ENCODE data around the gene TMC1.

TMC1 gene

GRCh38 chr9:72863456-72864094, 342.2 kb downstream of the TMC1 start:
- Histone ChIP-seq H2BK5ac (ENCODE audit: low read depth, low read length, poor library complexity, severe bottlenecking) (no peak overlapping the region), H3K14ac (ENCODE audit: low read length in 2 of 2) (no peak overlapping the region), H3K4me3 (ENCODE audit: insufficient read depth in 1 of 2, low read depth in 1 of 2, low read length in 2 of 2) (no peak overlapping the region), H2AK5ac (ENCODE audit: low read length, severe bottlenecking) (no peak overlapping the region), H3K36me3 (ENCODE audit: control insufficient read depth in 1 of 2, insufficient read depth in 2 of 2, low read depth in 1 of 2, low read length in 2 of 2) (no peaks in the 10 kb centered on the region), H2BK120ac (ENCODE audit: low read depth, low read length) (no peak overlapping the region), H2BK15ac (ENCODE audit: low read depth, poor library complexity, severe bottlenecking) (no peak overlapping the region), H2BK12ac (ENCODE audit: low read length in 2 of 2) (no peak overlapping the region), H3K79me1 (replicated peaks; ENCODE audit: low read length, poor library complexity, severe bottlenecking) (no peaks in the 10 kb centered on the region), H4K91ac (ENCODE audit: low read length) (no peak overlapping the region), H3K18ac (ENCODE audit: low read depth in 1 of 2, low read length in 2 of 2) (no peak overlapping the region), H3K9ac (ENCODE audit: low read length) (no peak overlapping the region), H3K27me3 (ENCODE audit: control insufficient read depth in 1 of 2, insufficient read depth in 1 of 2, low read length in 2 of 2) (no peaks in the 10 kb centered on the region), H3K4me1 (ENCODE audit: control insufficient read depth, insufficient read depth, low read depth, low read length) (no peaks in the 10 kb centered on the region), H3K27ac (ENCODE audit: low read length, poor library complexity, severe bottlenecking) (no peak overlapping the region), H3K4me2 (ENCODE audit: low read length, poor library complexity, severe bottlenecking) (no peak overlapping the region), H4K8ac (ENCODE audit: low read length) (no peak overlapping the region), H2AFZ (ENCODE audit: low read depth, low read length) (no peak overlapping the region), H3K23ac (ENCODE audit: low read length in 2 of 2) (no peak overlapping the region), H3K9me3 (ENCODE audit: control insufficient read depth, low read length) (no peaks in the 10 kb centered on the region), H3K4ac (ENCODE audit: low read depth in 1 of 2, low read length in 2 of 2) (no peak overlapping the region)
- 62% methylated on average over 3 of the region's 4 CpGs for WGBS
- DNase-seq, result no peak

GRCh38 chr9:72864327-72864726, 342.9 kb downstream of the TMC1 start:
- no peak overlapping the region for H3K27ac ChIP-seq (ENCODE audit: low read length, poor library complexity, severe bottlenecking)
- H3K4me2 ChIP-seq (ENCODE audit: low read length, poor library complexity, severe bottlenecking), result no peak overlapping the region
- H2AK5ac ChIP-seq (ENCODE audit: low read length, severe bottlenecking), result no peak overlapping the region
- H3K79me1 ChIP-seq (replicated peaks; ENCODE audit: low read length, poor library complexity, severe bottlenecking), result no peaks in the 10 kb centered on the region
- H3K23ac ChIP-seq (ENCODE audit: low read length in 2 of 2), result no peak overlapping the region
- no peaks in the 10 kb centered on the region for H3K27me3 ChIP-seq (ENCODE audit: control insufficient read depth in 1 of 2, insufficient read depth in 1 of 2, low read length in 2 of 2)
- no peaks in the 10 kb centered on the region for H3K36me3 ChIP-seq (ENCODE audit: control insufficient read depth in 1 of 2, insufficient read depth in 2 of 2, low read depth in 1 of 2, low read length in 2 of 2)
- H2BK5ac ChIP-seq (ENCODE audit: low read depth, low read length, poor library complexity, severe bottlenecking), result no peak overlapping the region
- no peak overlapping the region for H3K14ac ChIP-seq (ENCODE audit: low read length in 2 of 2)
- H3K9me3 ChIP-seq (ENCODE audit: control insufficient read depth, low read length), result no peaks in the 10 kb centered on the region
- no peak overlapping the region for H2BK12ac ChIP-seq (ENCODE audit: low read length in 2 of 2)
- DNase-seq, result peak; percentile 20
- no peak overlapping the region for H3K18ac ChIP-seq (ENCODE audit: low read depth in 1 of 2, low read length in 2 of 2)
- H3K4me1 ChIP-seq (ENCODE audit: control insufficient read depth, insufficient read depth, low read depth, low read length), result no peaks in the 10 kb centered on the region
- H2BK15ac ChIP-seq (ENCODE audit: low read depth, poor library complexity, severe bottlenecking), result no peak overlapping the region
- H2AFZ ChIP-seq (ENCODE audit: low read depth, low read length), result no peak overlapping the region
- no peak overlapping the region for H4K8ac ChIP-seq (ENCODE audit: low read length)
- H3K4me3 ChIP-seq (ENCODE audit: insufficient read depth in 1 of 2, low read depth in 1 of 2, low read length in 2 of 2), result no peak overlapping the region
- H3K4ac ChIP-seq (ENCODE audit: low read depth in 1 of 2, low read length in 2 of 2), result no peak overlapping the region
- H4K91ac ChIP-seq (ENCODE audit: low read length), result no peak overlapping the region
- H2BK120ac ChIP-seq (ENCODE audit: low read depth, low read length), result no peak overlapping the region
- WGBS, result no CpG with 5 or more reads among the region's 1 CpG
- H3K9ac ChIP-seq (ENCODE audit: low read length), result no peak overlapping the region

- Histone ChIP-seq H3K4me2 (ENCODE audit: low read length, poor library complexity, severe bottlenecking) (no peak overlapping the region), H4K8ac (ENCODE audit: low read length) (no peak overlapping the region), H2BK15ac (ENCODE audit: low read depth, poor library complexity, severe bottlenecking) (no peak overlapping the region), H2AK5ac (ENCODE audit: low read length, severe bottlenecking) (no peak overlapping the region), H3K79me1 (replicated peaks; ENCODE audit: low read length, poor library complexity, severe bottlenecking) (no peaks in the 10 kb centered on the region), H2AFZ (ENCODE audit: low read depth, low read length) (no peak overlapping the region), H3K9ac (ENCODE audit: low read length) (peak overlapping the region; percentile 51), H2BK120ac (ENCODE audit: low read depth, low read length) (no peak overlapping the region), H3K36me3 (ENCODE audit: control insufficient read depth in 1 of 2, insufficient read depth in 2 of 2, low read depth in 1 of 2, low read length in 2 of 2) (no peaks in the 10 kb centered on the region), H4K91ac (ENCODE audit: low read length) (no peak overlapping the region), H3K27ac (ENCODE audit: low read length, poor library complexity, severe bottlenecking) (no peak overlapping the region), H3K4me3 (ENCODE audit: insufficient read depth in 1 of 2, low read depth in 1 of 2, low read length in 2 of 2) (peak overlapping the region in 1 of 2 experiments; percentile 31), H2BK5ac (ENCODE audit: low read depth, low read length, poor library complexity, severe bottlenecking) (no peak overlapping the region), H2BK12ac (ENCODE audit: low read length in 2 of 2) (no peak overlapping the region), H3K4ac (ENCODE audit: low read depth in 1 of 2, low read length in 2 of 2) (no peak overlapping the region), H3K18ac (ENCODE audit: low read depth in 1 of 2, low read length in 2 of 2) (no peak overlapping the region), H3K23ac (ENCODE audit: low read length in 2 of 2) (no peak overlapping the region), H3K27me3 (ENCODE audit: control insufficient read depth in 1 of 2, insufficient read depth in 1 of 2, low read length in 2 of 2) (no peaks in the 10 kb centered on the region), H3K14ac (ENCODE audit: low read length in 2 of 2) (no peak overlapping the region), H3K9me3 (ENCODE audit: control insufficient read depth, low read length) (no peaks in the 10 kb centered on the region), H3K4me1 (ENCODE audit: control insufficient read depth, insufficient read depth, low read depth, low read length) (no peaks in the 10 kb centered on the region)
- 59% methylated on average over 3 of the region's 3 CpGs for WGBS
- DNase-seq, result peak; percentile 18
Observed at GRCh38 chr9:72871685-72872084, 350.3 kb downstream of the TMC1 start.

- no peak overlapping the region for H2AK5ac ChIP-seq (ENCODE audit: low read length, severe bottlenecking)
- H3K4me1 ChIP-seq (ENCODE audit: control insufficient read depth, insufficient read depth, low read depth, low read length), result no peaks in the 10 kb centered on the region
Observed at GRCh38 chr9:72872718-72873117, 351.3 kb downstream of the TMC1 start.

More at GRCh38 chr9:72872718-72873117, 351.3 kb downstream of the TMC1 start:
- no peak overlapping the region for H3K27ac ChIP-seq (ENCODE audit: low read length, poor library complexity, severe bottlenecking)
- no peaks in the 10 kb centered on the region for H3K36me3 ChIP-seq (ENCODE audit: control insufficient read depth in 1 of 2, insufficient read depth in 2 of 2, low read depth in 1 of 2, low read length in 2 of 2)
- no peak overlapping the region for H2BK5ac ChIP-seq (ENCODE audit: low read depth, low read length, poor library complexity, severe bottlenecking)
- no peak overlapping the region for H2BK12ac ChIP-seq (ENCODE audit: low read length in 2 of 2)
- H4K8ac ChIP-seq (ENCODE audit: low read length), result no peak overlapping the region
- H3K9me3 ChIP-seq (ENCODE audit: control insufficient read depth, low read length), result no peaks in the 10 kb centered on the region
- H3K9ac ChIP-seq (ENCODE audit: low read length), result no peak overlapping the region
- no peak for DNase-seq
- WGBS, result 86% methylated on average over 2 of the region's 2 CpGs
- H3K4ac ChIP-seq (ENCODE audit: low read depth in 1 of 2, low read length in 2 of 2), result no peak overlapping the region
- H2BK120ac ChIP-seq (ENCODE audit: low read depth, low read length), result no peak overlapping the region
- no peak overlapping the region for H3K4me3 ChIP-seq (ENCODE audit: insufficient read depth in 1 of 2, low read depth in 1 of 2, low read length in 2 of 2)
- no peak overlapping the region for H3K14ac ChIP-seq (ENCODE audit: low read length in 2 of 2)
- H4K91ac ChIP-seq (ENCODE audit: low read length), result no peak overlapping the region
- H3K27me3 ChIP-seq (ENCODE audit: control insufficient read depth in 1 of 2, insufficient read depth in 1 of 2, low read length in 2 of 2), result no peaks in the 10 kb centered on the region
- no peaks in the 10 kb centered on the region for H3K79me1 ChIP-seq (replicated peaks; ENCODE audit: low read length, poor library complexity, severe bottlenecking)
- no peak overlapping the region for H2BK15ac ChIP-seq (ENCODE audit: low read depth, poor library complexity, severe bottlenecking)
- no peak overlapping the region for H2AFZ ChIP-seq (ENCODE audit: low read depth, low read length)
- H3K23ac ChIP-seq (ENCODE audit: low read length in 2 of 2), result no peak overlapping the region
- no peak overlapping the region for H3K4me2 ChIP-seq (ENCODE audit: low read length, poor library complexity, severe bottlenecking)
- H3K18ac ChIP-seq (ENCODE audit: low read depth in 1 of 2, low read length in 2 of 2), result no peak overlapping the region

Data from mesenchymal stem cell (in vitro differentiated cells and primary cell).